Uterus (tissue), 2 donors: ENCODE data around the gene CBR4.

Experiments
- CTCF ChIP-seq, 4 experiments: fragments of 200-600 bp in 2 of 4; fragments of 450-650 bp in 2 of 4; sonication (generic) in 2 of 4; IDR thresholded peaks; one replicate each; pipeline ENCODE4 v1.5.1; 2016 to 2019; ENCODE audit warnings: antibody characterized with exemption in 4 of 4, mild to moderate bottlenecking in 2 of 4, moderate library complexity in 1 of 4
- POLR2A ChIP-seq, 2 donors: fragments of 450-650 bp; IDR thresholded peaks; one replicate each; pipeline ENCODE4 v1.6.1; 2016; ENCODE audit warnings: antibody characterized with exemption in 2 of 2, mild to moderate bottlenecking in 1 of 2, moderate library complexity in 1 of 2

GRCh38 chr4:169031392-169031791 is 21.3 kb upstream of the CBR4 start:
- TF ChIP-seq CTCF (IDR thresholded peaks at IDR 0.05) (no peak), POLR2A (IDR thresholded peaks at IDR 0.05) (no peak)
